HL-60 (cell line): ENCODE data around the gene UBQLN2.

ENCODE experiments used
- DNase-seq, 2 experiments: peaks; one replicate each; pipeline ENCODE4 v3.0.0-alpha.2; 2010 to 2020; ENCODE audit warnings: low read depth in 1 of 2, low spot score in 1 of 2
- H3K27ac ChIP-seq: fragments of 250-450 bp; sonication (Bioruptor Pico); replicated peaks from 2 replicates; pipeline ENCODE4 v1.5.1; 2020; ENCODE audit warnings: mild to moderate bottlenecking, moderate library complexity
- H3K27me3 ChIP-seq: fragments of 250-450 bp; sonication (Bioruptor Pico); 2 replicates; pipeline ENCODE4 v1.5.1; 2021; ENCODE audit warnings: mild to moderate bottlenecking, moderate library complexity; ENCODE audit not compliant: insufficient read depth, poor library complexity, severe bottlenecking
- H3K4me3 ChIP-seq: replicated peaks from 2 replicates; pipeline ENCODE4 v1.5.1; 2011; ENCODE audit warnings: mild to moderate bottlenecking, control low read depth, low read length; ENCODE audit not compliant: insufficient read depth
- GABPA ChIP-seq: IDR thresholded peaks from 2 replicates; pipeline ENCODE4 v1.6.1; 2012; ENCODE audit warnings: low read depth
- POLR2AphosphoS5 ChIP-seq: IDR thresholded peaks from 2 replicates; pipeline ENCODE4 v1.6.1; 2012; ENCODE audit warnings: low read depth
- SPI1 ChIP-seq: IDR thresholded peaks from 2 replicates; pipeline ENCODE4 v1.6.1; 2012; ENCODE audit warnings: low read depth, mild to moderate bottlenecking, borderline replicate concordance
- TF ChIP-seq, protein P1 (sequence below): IDR thresholded peaks from one replicate; pipeline ENCODE4 v1.5.1; 2011; ENCODE audit warnings: low read length, control low read depth, inconsistent platforms; ENCODE audit not compliant: insufficient read depth
- TF ChIP-seq, protein P2 (sequence below): IDR thresholded peaks from 2 replicates; pipeline ENCODE4 v1.6.1; 2012; ENCODE audit warnings: low read depth; ENCODE audit not compliant: insufficient replicate concordance

Gene UBQLN2

DNA sequence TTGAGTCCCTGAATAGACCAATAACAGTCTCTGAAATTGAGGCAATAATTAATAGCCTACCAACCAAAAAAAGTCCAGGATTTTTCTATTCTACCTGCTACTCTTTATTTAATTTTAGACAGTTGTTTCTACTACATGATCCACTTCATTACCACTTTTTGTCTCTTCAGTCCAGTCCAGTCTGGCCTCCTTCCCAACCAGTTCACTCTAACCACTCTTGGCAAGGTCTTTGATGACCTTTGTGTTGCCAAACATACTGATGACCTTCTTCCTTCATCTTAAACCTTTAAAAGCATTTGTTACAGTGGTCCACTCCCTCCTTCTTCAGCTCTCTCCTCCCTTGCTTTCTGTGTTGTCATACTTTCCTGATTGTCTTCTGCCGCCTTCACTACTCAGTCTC lies 12.8 kb upstream of the UBQLN2 start:
- Histone ChIP-seq H3K27ac (no peak overlapping the region), H3K27me3 (no peaks in the 10 kb centered on the region), H3K4me3 (no peak overlapping the region)
- DNase-seq: no peak
- no peak for TF ChIP-seq GABPA
- no peak for TF ChIP-seq POLR2AphosphoS5
- TF ChIP-seq, protein P1, sequence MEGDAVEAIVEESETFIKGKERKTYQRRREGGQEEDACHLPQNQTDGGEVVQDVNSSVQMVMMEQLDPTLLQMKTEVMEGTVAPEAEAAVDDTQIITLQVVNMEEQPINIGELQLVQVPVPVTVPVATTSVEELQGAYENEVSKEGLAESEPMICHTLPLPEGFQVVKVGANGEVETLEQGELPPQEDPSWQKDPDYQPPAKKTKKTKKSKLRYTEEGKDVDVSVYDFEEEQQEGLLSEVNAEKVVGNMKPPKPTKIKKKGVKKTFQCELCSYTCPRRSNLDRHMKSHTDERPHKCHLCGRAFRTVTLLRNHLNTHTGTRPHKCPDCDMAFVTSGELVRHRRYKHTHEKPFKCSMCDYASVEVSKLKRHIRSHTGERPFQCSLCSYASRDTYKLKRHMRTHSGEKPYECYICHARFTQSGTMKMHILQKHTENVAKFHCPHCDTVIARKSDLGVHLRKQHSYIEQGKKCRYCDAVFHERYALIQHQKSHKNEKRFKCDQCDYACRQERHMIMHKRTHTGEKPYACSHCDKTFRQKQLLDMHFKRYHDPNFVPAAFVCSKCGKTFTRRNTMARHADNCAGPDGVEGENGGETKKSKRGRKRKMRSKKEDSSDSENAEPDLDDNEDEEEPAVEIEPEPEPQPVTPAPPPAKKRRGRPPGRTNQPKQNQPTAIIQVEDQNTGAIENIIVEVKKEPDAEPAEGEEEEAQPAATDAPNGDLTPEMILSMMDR: no peak
- TF ChIP-seq, protein P2, sequence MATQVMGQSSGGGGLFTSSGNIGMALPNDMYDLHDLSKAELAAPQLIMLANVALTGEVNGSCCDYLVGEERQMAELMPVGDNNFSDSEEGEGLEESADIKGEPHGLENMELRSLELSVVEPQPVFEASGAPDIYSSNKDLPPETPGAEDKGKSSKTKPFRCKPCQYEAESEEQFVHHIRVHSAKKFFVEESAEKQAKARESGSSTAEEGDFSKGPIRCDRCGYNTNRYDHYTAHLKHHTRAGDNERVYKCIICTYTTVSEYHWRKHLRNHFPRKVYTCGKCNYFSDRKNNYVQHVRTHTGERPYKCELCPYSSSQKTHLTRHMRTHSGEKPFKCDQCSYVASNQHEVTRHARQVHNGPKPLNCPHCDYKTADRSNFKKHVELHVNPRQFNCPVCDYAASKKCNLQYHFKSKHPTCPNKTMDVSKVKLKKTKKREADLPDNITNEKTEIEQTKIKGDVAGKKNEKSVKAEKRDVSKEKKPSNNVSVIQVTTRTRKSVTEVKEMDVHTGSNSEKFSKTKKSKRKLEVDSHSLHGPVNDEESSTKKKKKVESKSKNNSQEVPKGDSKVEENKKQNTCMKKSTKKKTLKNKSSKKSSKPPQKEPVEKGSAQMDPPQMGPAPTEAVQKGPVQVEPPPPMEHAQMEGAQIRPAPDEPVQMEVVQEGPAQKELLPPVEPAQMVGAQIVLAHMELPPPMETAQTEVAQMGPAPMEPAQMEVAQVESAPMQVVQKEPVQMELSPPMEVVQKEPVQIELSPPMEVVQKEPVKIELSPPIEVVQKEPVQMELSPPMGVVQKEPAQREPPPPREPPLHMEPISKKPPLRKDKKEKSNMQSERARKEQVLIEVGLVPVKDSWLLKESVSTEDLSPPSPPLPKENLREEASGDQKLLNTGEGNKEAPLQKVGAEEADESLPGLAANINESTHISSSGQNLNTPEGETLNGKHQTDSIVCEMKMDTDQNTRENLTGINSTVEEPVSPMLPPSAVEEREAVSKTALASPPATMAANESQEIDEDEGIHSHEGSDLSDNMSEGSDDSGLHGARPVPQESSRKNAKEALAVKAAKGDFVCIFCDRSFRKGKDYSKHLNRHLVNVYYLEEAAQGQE: no peak
- TF ChIP-seq SPI1: no peak

DNA sequence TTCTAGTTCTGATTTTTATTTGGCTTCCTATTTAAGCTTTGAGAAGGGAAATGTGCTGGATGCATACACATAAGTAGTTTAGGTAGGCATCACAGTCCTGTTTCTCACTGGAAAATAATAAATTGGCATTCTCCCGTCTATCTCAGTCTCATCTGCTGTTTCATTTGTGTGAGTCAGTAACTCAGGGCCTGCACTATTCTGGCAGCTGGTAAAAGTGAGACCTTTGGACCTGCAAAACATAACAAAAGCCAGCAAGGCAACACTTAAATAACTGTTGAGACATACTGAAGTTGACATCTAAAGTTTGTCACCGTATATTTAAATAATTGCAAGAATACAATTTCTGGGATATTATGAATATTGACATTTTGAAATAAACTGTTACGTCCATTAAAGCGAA lies 8.6 kb upstream of the UBQLN2 start:
- Histone ChIP-seq H3K27me3 (no peaks in the 10 kb centered on the region), H3K4me3 (no peak overlapping the region), H3K27ac (no peak overlapping the region)
- TF ChIP-seq, protein P2: no peak
- no peak for TF ChIP-seq GABPA
- TF ChIP-seq, protein P1: no peak
- TF ChIP-seq SPI1: no peak
- no peak for TF ChIP-seq POLR2AphosphoS5
- DNase-seq: no peak

DNA sequence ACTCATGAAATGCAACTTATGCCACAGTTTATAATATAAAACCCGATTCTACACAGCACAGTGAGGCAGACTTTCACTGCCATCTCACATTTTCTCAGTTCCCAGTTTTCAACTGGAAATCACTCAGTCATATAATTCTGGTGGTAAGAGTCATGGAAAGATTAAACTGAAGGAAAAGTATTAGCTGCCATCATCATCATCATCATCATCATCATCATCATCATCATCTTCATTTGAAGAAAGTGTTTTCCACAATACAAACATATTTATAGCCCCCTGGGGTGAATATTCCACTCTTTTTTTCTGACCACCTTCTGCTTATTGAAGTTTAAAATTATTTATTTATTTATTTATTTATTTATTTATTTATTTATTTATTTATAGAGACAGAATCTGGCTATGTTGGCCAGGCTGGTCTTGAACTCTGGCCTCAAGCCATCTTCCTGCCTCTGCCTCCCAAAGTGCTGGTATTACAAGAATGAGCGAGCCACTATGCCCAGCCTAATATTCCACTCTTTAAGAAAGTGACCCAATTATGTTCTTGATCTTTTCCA lies 6.0 kb upstream of the UBQLN2 start:
- Histone ChIP-seq H3K27me3 (no peaks in the 10 kb centered on the region), H3K27ac (no peak overlapping the region), H3K4me3 (no peak overlapping the region)
- DNase-seq: no peak
- no peak for TF ChIP-seq SPI1
- no peak for TF ChIP-seq GABPA
- TF ChIP-seq, protein P2: no peak
- TF ChIP-seq POLR2AphosphoS5: no peak
- TF ChIP-seq, protein P1: no peak
